Ovary (tissue), 9 donors: ENCODE measurements around the gene KRT24. TPM values are rescaled to one million over a fixed set of nuclear protein-coding genes. Genes with fewer than 3 reads are reported as not detected.
A peak's percentile ranks its signal among the peaks of the same experiment; 100 is the strongest.

Experiments
- DNase-seq, 5 donors: peaks; one replicate each; pipeline ENCODE4 v3.0.0-alpha.2; 2019 to 2020
- H3K27ac ChIP-seq, 2 donors: fragments of 200-600 bp; one replicate each; pipeline versions ENCODE4 v1.5.1 to v1.8.0; 2019 to 2022
- H3K27me3 ChIP-seq: fragments of 200-600 bp; one replicate; pipeline ENCODE4 v1.8.0; 2022
- H3K36me3 ChIP-seq: fragments of 200-600 bp; sonication (generic); one replicate; pipeline ENCODE4 v1.5.1; 2019
- H3K4me1 ChIP-seq: one replicate; pipeline ENCODE4 v1.8.1; 2013; ENCODE audit warnings: mild to moderate bottlenecking, moderate library complexity; ENCODE audit not compliant: insufficient read depth
- H3K4me3 ChIP-seq: fragments of 200-600 bp; sonication (generic); one replicate; pipeline ENCODE4 v1.5.1; 2017
- H3K9me3 ChIP-seq, 2 donors: fragments of 200-600 bp in 1 of 2; sonication (generic) in 1 of 2; one replicate each; pipeline versions ENCODE4 v1.5.1 to v1.8.1; 2013 to 2019; ENCODE audit warnings: mild to moderate bottlenecking in 1 of 2, moderate library complexity in 1 of 2
- EP300 ChIP-seq: sonication (generic); formaldehyde crosslinking; IDR thresholded peaks from one replicate; pipeline ENCODE4 v1.6.1; 2017; ENCODE audit warnings: antibody characterized with exemption
- POLR2A ChIP-seq: fragments of 450-650 bp; IDR thresholded peaks from one replicate; pipeline ENCODE4 v1.6.1; 2017; ENCODE audit warnings: antibody characterized with exemption, mild to moderate bottlenecking, moderate library complexity
- WGBS, 3 donors: extraction: QIAGEN DNeasy Blood & Tissue Kit in 1 of 3; methylation state at CpG; one replicate each; pipeline versions ENCODE4 v1.1.5 to v1.1.7; 2013 to 2017; 5-methylcytosine and 5-hydroxymethylcytosine counted together
- intact Hi-C, 4 donors: fragments of 100-400 bp; cut with DNase I; formaldehyde crosslinking; loops; one replicate each; pipeline versions ENCODE4 v1.11.0 to v1.15.1; 2022 to 2023
- polyA plus RNA-seq, 2 donors: library from polyadenylated mRNA; stranded (reverse); fragments of 200-250 nt in 1 of 2; fragments of 350-450 nt in 1 of 2; fragmentation: Illumina TruSeq in 1 of 2; extraction: RNeasy Lipid Tissue Mini Kit (QIAGEN cat#74804) in 1 of 2; gene quantifications; one replicate each; pipeline ENCODE4 v1.2.3, GENCODE V29; 2013 to 2014
- total RNA-seq, 7 donors: library from RNA; depleted of rRNA in 2 of 7; stranded (reverse); fragments of >200 nt in 2 of 7; fragmentation: NEBNext Ultra II Directional in 3 of 7; extraction: Animal tissue kit (Norgen Biotek cat#: 25700) in 3 of 7; gene quantifications; one replicate each; pipeline versions ENCODE4 v1.1.0 to v1.2.4, GENCODE V29; 2016 to 2023
- TF ChIP-seq, protein P1 (sequence below), 3 donors: fragments of 450-650 bp in 2 of 3; fragments of 200-600 bp in 1 of 3; IDR thresholded peaks; one replicate each; pipeline versions ENCODE4 v1.5.1 to v1.8.0; 2016 to 2022; ENCODE audit warnings: antibody characterized with exemption in 3 of 3, mild to moderate bottlenecking in 1 of 3
- donor health status: DM: no; HTN: no; CAD: no; lungs with moderate emphysema.
- donor health status: DM: no; HTN: no; CAD: no.
- donor health status: Bipolar disorder and iron deficiency.
- donor health status: DM: yes; HTN: yes; CAD: no.
- donor health status: DM: no; HTN: no; CAD: no.
- donor health status: DM: yes; HTN: yes; CAD: no.

Gene KRT24
- total and polyA plus RNA-seq, 9 donors: not detected

- Histone ChIP-seq H3K27ac (no peak overlapping the region), H3K27me3 (no peaks in the 10 kb centered on the region), H3K4me3 (no peak overlapping the region), H3K36me3 (no peaks in the 10 kb centered on the region), H3K9me3 (no peaks in the 10 kb centered on the region), H3K4me1 (no peaks in the 10 kb centered on the region)
- intact Hi-C loops: no loop called here
- 46 to 60% (median 51%) methylated on average over 3 of the region's 3 CpGs for WGBS, 3 donors
- TF ChIP-seq EP300: no peak
- TF ChIP-seq, protein P1, sequence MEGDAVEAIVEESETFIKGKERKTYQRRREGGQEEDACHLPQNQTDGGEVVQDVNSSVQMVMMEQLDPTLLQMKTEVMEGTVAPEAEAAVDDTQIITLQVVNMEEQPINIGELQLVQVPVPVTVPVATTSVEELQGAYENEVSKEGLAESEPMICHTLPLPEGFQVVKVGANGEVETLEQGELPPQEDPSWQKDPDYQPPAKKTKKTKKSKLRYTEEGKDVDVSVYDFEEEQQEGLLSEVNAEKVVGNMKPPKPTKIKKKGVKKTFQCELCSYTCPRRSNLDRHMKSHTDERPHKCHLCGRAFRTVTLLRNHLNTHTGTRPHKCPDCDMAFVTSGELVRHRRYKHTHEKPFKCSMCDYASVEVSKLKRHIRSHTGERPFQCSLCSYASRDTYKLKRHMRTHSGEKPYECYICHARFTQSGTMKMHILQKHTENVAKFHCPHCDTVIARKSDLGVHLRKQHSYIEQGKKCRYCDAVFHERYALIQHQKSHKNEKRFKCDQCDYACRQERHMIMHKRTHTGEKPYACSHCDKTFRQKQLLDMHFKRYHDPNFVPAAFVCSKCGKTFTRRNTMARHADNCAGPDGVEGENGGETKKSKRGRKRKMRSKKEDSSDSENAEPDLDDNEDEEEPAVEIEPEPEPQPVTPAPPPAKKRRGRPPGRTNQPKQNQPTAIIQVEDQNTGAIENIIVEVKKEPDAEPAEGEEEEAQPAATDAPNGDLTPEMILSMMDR (IDR thresholded peaks at IDR 0.05): no peak
- TF ChIP-seq POLR2A: no peak
- no peak for DNase-seq
Measured at GRCh38 chr17:40717776-40718175, 14.2 kb upstream of the KRT24 start.

GRCh38 chr17:40714473-40714872 is 10.9 kb upstream of the KRT24 start:
- H3K27me3 ChIP-seq: no peaks in the 10 kb centered on the region
- H3K27ac ChIP-seq: no peak overlapping the region
- no peak overlapping the region for H3K4me3 ChIP-seq
- intact Hi-C loops: no loop called here
- H3K36me3 ChIP-seq: no peaks in the 10 kb centered on the region
- no peak for DNase-seq
- no peaks in the 10 kb centered on the region for H3K4me1 ChIP-seq
- TF ChIP-seq POLR2A (no peak), EP300 (no peak)
- TF ChIP-seq, protein P1 (IDR thresholded peaks at IDR 0.05): no peak
- H3K9me3 ChIP-seq: no peaks in the 10 kb centered on the region
- 60 to 67% (median 63%) methylated on average over 6 of the region's 6 CpGs for WGBS, 3 donors

DNA sequence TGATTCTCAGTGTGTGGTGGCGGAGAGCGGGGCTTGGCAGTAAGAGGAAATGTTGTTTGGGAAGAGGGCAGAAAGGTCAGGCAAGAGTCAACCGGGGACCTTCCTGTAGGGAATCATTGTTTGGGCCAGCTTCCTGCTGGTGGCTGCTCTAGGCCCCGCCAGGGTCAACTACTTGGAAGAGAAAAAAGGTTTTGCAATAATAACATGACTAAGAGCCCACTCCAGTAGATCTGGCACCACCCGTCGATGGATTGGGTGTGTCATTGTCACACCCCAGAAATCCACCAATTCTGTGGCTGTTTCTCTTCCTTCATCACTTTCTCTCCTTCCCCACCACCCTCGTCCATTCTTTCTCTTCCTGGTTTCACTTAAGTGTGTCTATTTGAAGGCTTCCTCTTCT is 4.2 kb upstream of the KRT24 start:
- no peaks in the 10 kb centered on the region for H3K27me3 ChIP-seq
- H3K36me3 ChIP-seq: no peaks in the 10 kb centered on the region
- 74 to 78% (median 76%) methylated on average over 7 of the region's 7 CpGs for WGBS, 3 donors
- peak in 1 of 5 donors; percentile 36 for DNase-seq
- TF ChIP-seq, protein P1 (IDR thresholded peaks at IDR 0.05): no peak
- TF ChIP-seq POLR2A: no peak
- no peak for TF ChIP-seq EP300
- H3K4me1 ChIP-seq: no peaks in the 10 kb centered on the region
- H3K27ac ChIP-seq: no peak overlapping the region
- H3K9me3 ChIP-seq: no peaks in the 10 kb centered on the region
- H3K4me3 ChIP-seq: no peak overlapping the region
- intact Hi-C loops: no loop called here

DNA sequence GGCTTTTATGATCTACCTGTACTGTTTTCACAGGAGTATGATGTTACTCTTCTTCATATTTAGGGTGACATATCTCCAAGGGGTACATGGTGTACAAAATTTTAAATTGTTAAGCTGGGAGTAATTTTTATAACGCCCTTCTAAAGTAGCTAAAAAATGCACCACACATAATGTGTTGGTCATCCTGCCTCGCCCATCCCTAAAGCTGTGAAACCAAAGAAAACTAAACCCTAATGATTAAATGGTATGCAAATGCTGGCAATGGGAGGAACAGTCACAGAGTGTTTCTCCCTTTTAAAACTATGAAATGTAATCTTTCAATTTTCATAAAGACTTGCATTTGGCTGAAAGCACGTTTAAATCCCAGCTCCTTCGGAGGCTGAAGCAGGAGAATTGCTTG is 2.0 kb upstream of the KRT24 start:
- no peak overlapping the region for H3K4me3 ChIP-seq
- H3K4me1 ChIP-seq: no peaks in the 10 kb centered on the region
- H3K36me3 ChIP-seq: no peaks in the 10 kb centered on the region
- intact Hi-C loops: no loop called here
- no peak for DNase-seq
- no peaks in the 10 kb centered on the region for H3K9me3 ChIP-seq
- H3K27ac ChIP-seq: no peak overlapping the region
- WGBS, 3 donors: 58 to 68% (median 60%) methylated on average over 4 of the region's 4 CpGs
- TF ChIP-seq EP300: no peak
- no peak for TF ChIP-seq POLR2A
- TF ChIP-seq, protein P1 (IDR thresholded peaks at IDR 0.05): no peak
- H3K27me3 ChIP-seq: no peaks in the 10 kb centered on the region

- intact Hi-C loops: no loop called here
- Histone ChIP-seq H3K27me3 (no peaks in the 10 kb centered on the region), H3K36me3 (no peaks in the 10 kb centered on the region), H3K27ac (no peak overlapping the region), H3K4me3 (no peak overlapping the region), H3K9me3 (no peaks in the 10 kb centered on the region), H3K4me1 (no peaks in the 10 kb centered on the region)
- no peak for DNase-seq
- 91 to 94% (median 92%) methylated on average over 3 of the region's 3 CpGs for WGBS, 3 donors
- TF ChIP-seq POLR2A: no peak
- TF ChIP-seq, protein P1 (IDR thresholded peaks at IDR 0.05): no peak
- TF ChIP-seq EP300: no peak
Measured at GRCh38 chr17:40702271-40702670, 1.3 kb downstream of the KRT24 start.
